Hematopoietic multipotent progenitor cell treated with erythropoietin and hydrocortisone succinate and interleukin-3 and kit ligand, for 4 days (in vitro differentiated cells): ENCODE results near the gene AGBL4.

Experiments used
- DNase-seq: peaks from one replicate; pipeline ENCODE4 v3.0.0-alpha.2; 2015

Gene AGBL4

GRCh38 chr1:48676376-48676775 is 1347.4 kb downstream of the AGBL4 start:
- no peak for DNase-seq

DNA sequence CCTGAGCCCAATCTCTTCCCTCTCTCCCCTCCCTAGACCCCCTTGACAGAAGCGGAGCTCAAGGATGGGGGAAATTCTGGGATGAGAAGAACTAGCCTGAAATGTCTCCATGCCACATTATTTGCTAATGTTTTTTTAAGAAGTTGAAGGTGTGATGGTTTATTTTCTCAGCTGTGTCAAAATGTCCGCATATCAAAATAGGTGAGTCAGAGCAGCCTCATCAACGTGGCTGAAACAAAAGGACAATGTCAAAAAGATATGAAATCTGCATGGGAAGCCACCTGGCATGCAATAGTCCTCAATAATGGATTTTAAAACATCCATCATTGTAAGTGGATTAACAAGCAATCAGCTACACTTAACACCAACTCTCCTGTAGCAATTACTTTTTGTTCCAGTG is 1348.5 kb downstream of the AGBL4 start:
- DNase-seq: no peak

- no peak for DNase-seq
Observed at GRCh38 chr1:48674641-48675040, 1349.1 kb downstream of the AGBL4 start.

GRCh38 chr1:48673332-48674105 is 1350.2 kb downstream of the AGBL4 start:
- DNase-seq: peak; percentile 34

DNA sequence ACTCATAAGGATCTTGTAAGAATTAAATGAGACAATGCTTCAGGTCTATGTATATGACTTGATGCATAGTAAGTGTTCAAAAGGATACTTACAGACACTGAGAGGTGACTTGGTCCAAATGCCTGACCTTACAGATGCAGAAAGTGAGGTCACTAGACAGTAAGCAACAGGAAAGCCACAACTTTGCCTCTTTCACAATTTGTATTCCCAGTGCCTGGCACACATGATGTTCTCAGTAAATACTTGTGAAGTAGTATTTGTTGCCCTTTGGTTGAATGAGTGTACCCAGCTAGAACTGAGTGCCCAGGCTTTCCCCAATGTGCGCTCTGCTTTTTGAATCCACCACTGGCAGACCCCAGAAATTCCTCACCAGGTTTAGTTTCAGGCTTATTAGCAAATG is 1352.2 kb downstream of the AGBL4 start:
- peak; percentile 13 for DNase-seq

GRCh38 chr1:48670234-48671020 is 1353.3 kb downstream of the AGBL4 start:
- DNase-seq: no peak

DNA sequence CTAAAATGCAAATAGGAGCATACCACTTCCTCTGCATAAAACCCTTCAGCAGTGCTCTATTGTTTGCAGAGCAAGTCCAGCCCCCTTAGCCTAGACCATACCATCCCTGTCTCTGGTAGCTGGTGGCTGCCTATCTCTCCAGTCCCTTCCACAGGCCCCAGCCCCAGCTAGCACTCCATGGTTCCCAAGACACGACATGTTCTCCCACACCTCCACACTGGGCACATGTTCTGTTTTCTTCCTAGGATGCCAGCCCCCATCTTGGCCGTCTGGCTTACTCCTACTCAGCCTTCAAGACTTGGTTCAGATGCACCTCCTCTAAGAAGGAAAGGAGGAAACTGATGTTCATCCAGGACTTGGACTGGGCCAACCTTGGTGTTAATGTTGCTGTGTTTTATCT is 1355.4 kb downstream of the AGBL4 start:
- DNase-seq: no peak

- no peak for DNase-seq
Observed at GRCh38 chr1:48667782-48668181, 1356.0 kb downstream of the AGBL4 start.

DNA sequence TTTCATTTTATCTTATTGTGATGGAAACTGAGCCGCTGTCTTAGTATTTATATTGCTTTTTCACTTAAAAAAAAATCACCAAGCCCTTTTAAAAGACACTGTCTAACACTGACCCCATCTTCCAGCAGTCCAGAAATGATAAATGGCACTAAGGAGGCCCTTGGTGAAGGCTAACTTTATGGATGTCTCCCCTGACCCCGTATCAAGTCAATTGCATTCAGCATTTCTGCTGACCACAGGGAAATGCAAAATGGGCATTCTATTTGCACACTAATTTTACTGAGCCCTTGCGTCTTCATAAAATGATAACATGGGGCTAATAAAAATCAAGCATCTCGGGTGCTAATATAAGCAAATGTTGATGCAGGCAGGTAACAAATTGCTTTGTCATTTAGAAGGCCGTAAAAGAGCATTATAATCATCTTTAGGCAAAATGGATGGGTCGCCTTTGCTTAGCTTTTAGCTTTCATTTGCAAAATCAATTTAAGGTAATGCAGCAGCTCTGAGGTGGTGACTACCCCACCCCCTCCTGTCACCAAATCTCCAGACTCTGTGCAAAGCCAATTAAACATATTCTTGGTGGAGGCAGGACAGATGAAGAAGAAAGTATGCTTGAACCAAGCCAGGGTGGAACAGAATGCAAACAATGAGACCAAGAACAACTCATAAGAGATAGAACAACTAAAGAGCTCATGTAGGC is 1357.9 kb downstream of the AGBL4 start:
- DNase-seq: no peak

- peak; percentile 59 for DNase-seq
Observed at GRCh38 chr1:48661726-48662463, 1361.9 kb downstream of the AGBL4 start.

DNA sequence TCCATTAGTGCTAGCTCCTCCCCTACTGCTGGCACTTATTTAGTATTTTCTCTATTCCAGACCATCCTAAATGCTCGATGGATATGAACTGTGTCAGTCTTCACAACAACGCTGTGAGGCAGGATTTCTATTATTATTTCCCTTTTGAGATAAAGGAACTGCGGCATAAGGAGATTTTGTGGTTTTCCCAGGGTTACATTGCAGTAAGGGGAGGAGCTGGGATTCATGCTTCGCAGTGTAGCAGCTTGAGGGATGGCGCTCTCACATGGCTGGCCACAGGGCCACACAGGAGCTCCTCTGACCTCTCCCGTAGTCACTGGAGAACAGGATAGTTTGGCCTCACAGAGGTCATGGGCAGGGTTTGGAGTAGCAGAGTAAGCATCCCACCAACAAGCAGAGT is 1364.0 kb downstream of the AGBL4 start:
- no peak for DNase-seq

- no peak for DNase-seq
Observed at GRCh38 chr1:48657413-48657812, 1366.3 kb downstream of the AGBL4 start.

DNA sequence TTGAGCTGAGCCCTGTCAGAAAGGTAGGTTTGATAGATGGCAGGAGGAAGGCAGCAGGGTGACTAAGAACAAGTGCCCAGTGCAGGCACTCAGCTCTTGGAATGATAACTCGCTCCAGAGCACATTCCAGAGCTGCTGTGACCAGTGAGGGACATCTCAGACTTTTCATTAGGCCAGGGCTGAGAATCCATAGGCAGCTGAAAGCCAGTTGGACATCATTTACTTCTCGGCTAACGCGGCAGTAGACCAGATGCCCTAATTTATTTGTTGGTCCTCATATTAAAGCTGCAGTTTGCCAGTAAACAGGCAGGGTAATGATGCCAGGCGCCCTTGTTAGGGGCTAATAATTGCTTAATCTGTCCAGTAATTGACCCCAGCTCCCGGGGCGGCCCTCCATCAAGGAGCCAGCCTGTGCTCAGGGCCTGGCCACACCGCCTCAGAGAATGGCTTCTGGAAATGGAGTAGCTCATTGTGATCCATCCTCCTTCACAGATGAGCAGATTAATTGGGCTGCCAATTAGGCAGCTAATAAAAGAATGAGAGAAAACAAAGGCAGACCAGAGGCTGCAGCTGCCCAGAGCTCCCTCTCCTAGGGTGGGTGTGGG is 1369.0 kb downstream of the AGBL4 start:
- DNase-seq: no peak

DNA sequence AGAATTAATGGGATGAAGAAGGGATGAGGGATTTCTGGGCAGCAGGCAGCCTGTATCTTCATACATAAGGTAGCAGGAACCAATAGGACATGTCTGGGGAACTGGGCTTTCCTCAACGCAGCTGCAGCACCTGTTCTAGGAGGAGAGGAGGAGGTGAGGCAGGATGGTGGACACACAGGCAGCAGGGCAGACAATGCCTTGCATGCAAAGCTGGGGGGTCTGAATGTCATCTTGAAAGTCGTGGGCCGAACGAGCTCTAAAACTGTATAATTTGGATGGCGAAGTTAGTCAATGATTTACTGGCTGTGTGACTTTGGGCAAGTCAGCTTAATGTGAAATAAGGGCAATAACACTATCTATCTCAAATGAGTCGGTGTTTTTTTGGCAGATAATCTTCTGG is 1371.4 kb downstream of the AGBL4 start:
- no peak for DNase-seq

- no peak for DNase-seq
Observed at GRCh38 chr1:48649880-48650279, 1373.9 kb downstream of the AGBL4 start.

DNA sequence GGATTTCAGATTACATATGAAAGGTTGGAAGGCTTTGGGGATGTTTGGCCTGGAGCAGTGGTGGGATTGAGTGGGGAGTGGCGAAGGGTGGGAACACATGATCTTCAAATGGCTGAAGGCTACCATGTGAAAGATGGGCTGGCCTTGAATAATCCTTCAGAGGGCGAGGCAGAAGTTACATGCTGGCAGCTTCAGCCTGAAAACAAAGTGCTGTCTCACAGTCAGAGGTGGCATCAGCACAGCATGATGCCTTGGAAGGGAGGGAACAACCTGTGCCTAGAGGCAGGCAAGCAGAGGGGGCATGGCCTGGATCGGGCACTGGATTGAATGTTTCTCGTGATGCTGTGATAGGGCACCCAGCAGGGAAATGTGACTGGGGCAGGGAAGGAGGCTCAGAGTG is 1377.9 kb downstream of the AGBL4 start:
- no peak for DNase-seq

GRCh38 chr1:48644905-48645605 is 1378.7 kb downstream of the AGBL4 start:
- DNase-seq: no peak

DNA sequence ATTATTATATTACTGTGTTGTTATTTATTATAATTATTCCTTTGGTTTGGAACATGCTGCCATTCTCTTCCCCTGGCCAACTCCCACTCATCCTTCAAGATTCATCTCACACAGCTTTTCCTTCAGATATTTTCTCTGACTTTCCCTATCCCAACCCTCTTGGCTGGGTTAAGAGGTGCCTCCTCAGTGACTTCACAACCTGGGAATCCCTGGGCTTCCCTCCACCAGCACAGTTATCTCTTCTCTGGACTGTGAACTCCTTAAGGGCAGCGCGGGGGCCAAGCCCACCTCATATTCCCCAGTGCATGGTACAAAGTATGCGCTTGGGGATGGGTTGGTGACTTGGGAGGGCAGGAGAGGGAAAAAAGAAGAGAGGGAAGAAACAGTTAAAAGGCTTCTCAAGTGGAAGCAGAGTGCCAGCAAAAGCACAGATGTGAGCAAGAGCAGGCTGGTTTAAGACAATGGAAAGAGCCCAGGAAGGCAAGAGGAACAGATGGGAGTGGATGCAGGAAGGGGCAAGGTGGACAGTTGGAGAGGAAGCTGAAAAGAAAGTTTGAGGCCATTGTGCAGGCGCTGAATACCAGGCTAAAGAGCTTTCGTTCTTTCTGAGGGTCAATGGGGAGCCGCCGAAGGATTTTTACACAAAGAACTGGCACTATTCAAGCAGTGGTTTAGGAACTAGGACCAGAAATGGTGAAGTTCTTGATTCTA is 1379.4 kb downstream of the AGBL4 start:
- DNase-seq: no peak

DNA sequence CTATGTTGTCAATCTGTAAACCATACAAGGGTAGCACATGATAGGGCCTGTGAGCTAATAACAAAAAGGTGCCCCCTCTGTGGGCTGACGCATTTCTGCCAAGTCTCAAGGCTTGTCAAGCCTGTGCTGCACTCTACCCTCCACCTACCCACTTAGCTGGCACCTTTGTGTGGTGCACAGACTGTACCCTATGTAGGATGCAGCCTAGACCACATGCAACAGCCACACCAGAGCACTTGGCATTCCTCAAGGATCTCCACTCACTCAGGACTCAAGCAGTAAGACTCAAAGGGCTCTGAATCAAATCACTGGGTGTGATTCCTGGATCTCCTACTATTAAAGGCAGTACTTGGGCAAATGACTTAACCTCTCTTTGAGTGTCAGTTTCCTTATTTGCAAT is 1380.6 kb downstream of the AGBL4 start:
- DNase-seq: no peak

DNA sequence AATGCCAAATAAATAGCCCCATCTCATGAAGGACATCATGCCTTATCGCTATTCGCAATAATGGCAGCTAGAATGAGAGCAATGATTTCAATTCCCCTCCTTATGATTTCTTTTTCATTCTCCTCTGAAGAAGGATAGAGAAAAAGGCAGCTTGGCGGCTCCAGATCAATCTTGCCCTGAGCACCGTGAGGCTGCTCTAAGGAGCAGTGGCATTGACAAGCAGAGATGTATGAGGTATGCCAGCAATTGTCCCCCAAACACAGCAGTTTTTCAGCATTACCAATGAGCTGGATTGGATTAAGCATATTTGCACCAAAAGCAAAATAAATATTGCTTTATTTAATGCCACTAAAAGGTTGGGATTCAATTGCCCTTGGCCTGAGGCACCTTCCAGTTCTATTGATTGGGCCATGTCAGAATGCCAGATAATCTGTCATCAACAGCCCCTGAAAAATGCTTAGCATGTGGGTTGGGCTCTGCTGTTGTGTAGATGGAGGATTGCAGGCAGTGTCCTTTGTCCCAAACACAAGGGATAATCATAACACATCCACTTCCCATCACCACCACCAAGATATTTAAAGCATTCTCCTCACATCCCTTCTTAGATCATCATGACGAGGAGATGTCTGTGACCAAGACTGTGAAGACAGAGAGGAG is 1382.8 kb downstream of the AGBL4 start:
- DNase-seq: no peak

GRCh38 chr1:48629867-48630266 is 1393.9 kb downstream of the AGBL4 start:
- DNase-seq: no peak
